K562 (cell line): Measurements from ENCODE around the gene NAA40. TPM values are rescaled to one million over a fixed set of nuclear protein-coding genes. Genes with fewer than 3 reads are reported as not detected.
A peak's percentile ranks its signal among the peaks of the same experiment; 100 is the strongest.

Experiments used
- ASH1L ChIP-seq: fragments of 450-650 bp; IDR thresholded peaks from 2 replicates; pipeline ENCODE4 v1.6.1; 2018; ENCODE audit warnings: borderline replicate concordance, mild to moderate bottlenecking, low read depth; ENCODE audit not compliant: partially characterized antibody
- CREB1 ChIP-seq, 2 experiments: sonication (generic) in 1 of 2; formaldehyde crosslinking in 1 of 2; IDR thresholded peaks; 2 replicates each; pipeline versions ENCODE4 v1.6.1 to v1.8.0; 2012 to 2022; ENCODE audit warnings: inconsistent platforms in 1 of 2, mild to moderate bottlenecking in 1 of 2, missing genetic modification reagents in 1 of 2, moderate library complexity in 1 of 2
- ELF4 ChIP-seq: fragments of 450-650 bp; formaldehyde crosslinking; IDR thresholded peaks from 2 replicates; pipeline ENCODE4 v1.4.0; 2022; ENCODE audit warnings: missing genetic modification characterization
- FOXP1 ChIP-seq: sonication (generic); formaldehyde crosslinking; IDR thresholded peaks from 2 replicates; pipeline ENCODE4 v1.8.0; 2022; ENCODE audit warnings: mild to moderate bottlenecking, missing genetic modification reagents
- HDAC6 ChIP-seq: IDR thresholded peaks from 2 replicates; pipeline ENCODE4 v1.6.1; 2012; ENCODE audit warnings: low read depth, mild to moderate bottlenecking, control low read depth, inconsistent platforms, low read length, moderate library complexity
- HNRNPLL ChIP-seq: fragments of 200-400 bp; formaldehyde crosslinking; IDR thresholded peaks from 2 replicates; pipeline ENCODE4 v1.6.1; 2017; ENCODE audit warnings: low read length, low read depth, mild to moderate bottlenecking; ENCODE audit not compliant: poor library complexity, severe bottlenecking
- KDM5B ChIP-seq: fragments of 200-600 bp; sonication (generic); IDR thresholded peaks from 2 replicates; pipeline ENCODE4 v1.6.1; 2012; ENCODE audit warnings: low read depth, mild to moderate bottlenecking, moderate library complexity, low read length, control low read depth, inconsistent platforms; ENCODE audit not compliant: insufficient replicate concordance
- NR4A1 ChIP-seq, 2 experiments: fragments of 250-450 bp in 1 of 2; fragments of 450-650 bp in 1 of 2; sonication (Bioruptor Pico) in 1 of 2; IDR thresholded peaks; 2 replicates each; pipeline versions ENCODE4 v1.4.0 to v1.6.1; 2016 to 2020; ENCODE audit warnings: mild to moderate bottlenecking in 2 of 2, missing compliant biosample characterization in 1 of 2, missing genetic modification characterization in 1 of 2, moderate library complexity in 1 of 2
- POLR2AphosphoS5 ChIP-seq: IDR thresholded peaks from 2 replicates; pipeline ENCODE4 v1.6.1; 2011; ENCODE audit warnings: mild to moderate bottlenecking, low read depth, low read length, moderate library complexity; ENCODE audit not compliant: control insufficient read depth, insufficient read depth
- SAFB2 ChIP-seq: fragments of 200-400 bp; formaldehyde crosslinking; IDR thresholded peaks from 2 replicates; pipeline ENCODE4 v1.6.1; 2018; ENCODE audit warnings: borderline replicate concordance, low read length, low read depth, moderate library complexity; ENCODE audit not compliant: severe bottlenecking
- TARDBP ChIP-seq: fragments of 450-650 bp; IDR thresholded peaks from 2 replicates; pipeline ENCODE4 v1.6.1; 2016
- polyA plus RNA-seq, 8 experiments: library from polyadenylated mRNA; depleted of rRNA in 4 of 8; stranded (reverse) in 5 of 8; unstranded in 3 of 8; fragments of >200 nt; fragmentation: Nextera tagmentation in 2 of 8; fragmentation: Illumina TruSeq in 1 of 8; extraction: Ambion mirVana in 2 of 8; extraction: Trizol in 1 of 8; gene quantifications; 2 replicates each; pipeline versions ENCODE4 v1.2.1 to v1.2.3, GENCODE V29; 2011 to 2014; ENCODE audit warnings: inconsistent platforms in 1 of 8, missing spikeins in 1 of 8
- total RNA-seq, 7 experiments: library from RNA; depleted of rRNA in 6 of 7; stranded (reverse); fragments of >200 nt in 6 of 7; fragmentation: Illumina TruSeq in 2 of 7; extraction: Trizol in 2 of 7; gene quantifications; 2 replicates each; pipeline versions ENCODE4 v1.2.1 to v1.2.3, GENCODE V29; 2011 to 2021; ENCODE audit warnings: low replicate concordance in 1 of 7
- TF ChIP-seq, protein P1 (sequence below), 2 experiments: fragments of 450-650 bp; IDR thresholded peaks; 2 replicates each; pipeline ENCODE4 v1.6.1; 2018; ENCODE audit warnings: mild to moderate bottlenecking in 2 of 2, low read depth in 1 of 2; ENCODE audit not compliant: partially characterized antibody in 2 of 2
- TF ChIP-seq, protein P2 (sequence below), 2 experiments: fragments of 450-650 bp in 1 of 2; IDR thresholded peaks; 2 replicates each; pipeline ENCODE4 v1.6.1; 2011 to 2017; ENCODE audit warnings: low read depth in 2 of 2, antibody characterized with exemption in 1 of 2, borderline replicate concordance in 1 of 2, low read length in 1 of 2, mild to moderate bottlenecking in 1 of 2, mixed read lengths in 1 of 2; ENCODE audit not compliant: control insufficient read depth in 1 of 2
- TF ChIP-seq, protein P3 (sequence below): sonication (generic); formaldehyde crosslinking; IDR thresholded peaks from 2 replicates; pipeline ENCODE4 v1.8.1; 2023; ENCODE audit warnings: mild to moderate bottlenecking, missing genetic modification reagents

NAA40 gene
- total and polyA plus RNA-seq, 9 of the 15 experiments (the other 6 are each of a cell fraction or from before 2014, with no cell fraction given), result 6.2 to 39.0 (median 23.1) TPM

DNA sequence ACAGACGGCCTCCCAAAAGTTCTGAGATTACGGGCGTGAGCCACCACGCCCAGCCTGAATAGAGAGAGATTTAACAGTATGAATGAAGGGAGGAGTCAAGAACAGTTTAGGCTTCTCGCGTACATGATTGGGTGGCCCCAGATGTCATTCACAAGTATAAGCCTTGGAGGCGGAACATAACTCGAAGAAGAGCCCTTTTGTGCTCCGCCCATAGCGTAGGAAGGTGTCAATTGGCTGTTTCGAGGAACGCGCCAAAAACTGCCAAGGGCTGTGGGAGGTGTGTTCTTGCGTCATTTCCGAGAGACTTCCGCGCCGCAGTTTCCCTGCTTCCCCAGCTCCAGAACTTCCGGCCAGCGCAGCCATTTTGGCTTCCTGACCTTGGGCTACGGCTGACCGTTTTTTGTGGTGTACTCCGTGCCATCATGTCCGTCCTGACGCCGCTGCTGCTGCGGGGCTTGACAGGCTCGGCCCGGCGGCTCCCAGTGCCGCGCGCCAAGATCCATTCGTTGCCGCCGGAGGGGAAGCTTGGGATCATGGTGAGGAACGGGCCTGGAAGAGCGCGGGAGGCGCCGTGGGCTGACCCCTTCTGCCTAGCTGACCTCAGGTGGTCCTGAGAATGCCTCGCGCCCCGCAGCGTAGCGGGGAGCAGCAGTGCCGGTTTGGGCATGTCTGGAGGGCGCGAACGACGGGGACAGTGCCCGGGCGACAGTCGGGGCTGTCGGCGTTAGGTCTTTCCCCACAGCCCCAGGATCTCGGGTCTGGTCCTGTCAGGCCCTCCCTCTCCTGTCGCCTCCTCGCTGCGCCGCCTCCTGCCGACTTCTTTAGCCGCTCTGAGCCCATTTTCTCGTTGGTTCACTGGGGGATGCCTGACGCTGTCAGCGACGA lies 35.7 kb downstream of the NAA40 start, which contains the start of gene COX8A (continued):
- TF ChIP-seq ELF4 (no peak), KDM5B (peak; percentile 79), POLR2AphosphoS5 (peak; percentile 90), ASH1L (peak; percentile 65), HNRNPLL (peak; percentile 91), SAFB2 (no peak), FOXP1 (CRISPR knock-in tag) (0 out of 2 replicates have a peak, but pooled peaks have one; percentile 61), CREB1 (IDR thresholded peaks at IDR 0.05) (peak; percentile 95), CREB1 (CRISPR knock-in tag; IDR thresholded peaks at IDR 0.05) (peak; percentile 94), NR4A1 (CRISPR knock-in tag; IDR thresholded peaks at IDR 0.05) (peak; percentile 78), NR4A1 (tag; IDR thresholded peaks at IDR 0.05) (0 out of 2 replicates have a peak, but pooled peaks have one; percentile 52), HDAC6 (no peak), TARDBP (no peak)
- TF ChIP-seq, protein P1, sequence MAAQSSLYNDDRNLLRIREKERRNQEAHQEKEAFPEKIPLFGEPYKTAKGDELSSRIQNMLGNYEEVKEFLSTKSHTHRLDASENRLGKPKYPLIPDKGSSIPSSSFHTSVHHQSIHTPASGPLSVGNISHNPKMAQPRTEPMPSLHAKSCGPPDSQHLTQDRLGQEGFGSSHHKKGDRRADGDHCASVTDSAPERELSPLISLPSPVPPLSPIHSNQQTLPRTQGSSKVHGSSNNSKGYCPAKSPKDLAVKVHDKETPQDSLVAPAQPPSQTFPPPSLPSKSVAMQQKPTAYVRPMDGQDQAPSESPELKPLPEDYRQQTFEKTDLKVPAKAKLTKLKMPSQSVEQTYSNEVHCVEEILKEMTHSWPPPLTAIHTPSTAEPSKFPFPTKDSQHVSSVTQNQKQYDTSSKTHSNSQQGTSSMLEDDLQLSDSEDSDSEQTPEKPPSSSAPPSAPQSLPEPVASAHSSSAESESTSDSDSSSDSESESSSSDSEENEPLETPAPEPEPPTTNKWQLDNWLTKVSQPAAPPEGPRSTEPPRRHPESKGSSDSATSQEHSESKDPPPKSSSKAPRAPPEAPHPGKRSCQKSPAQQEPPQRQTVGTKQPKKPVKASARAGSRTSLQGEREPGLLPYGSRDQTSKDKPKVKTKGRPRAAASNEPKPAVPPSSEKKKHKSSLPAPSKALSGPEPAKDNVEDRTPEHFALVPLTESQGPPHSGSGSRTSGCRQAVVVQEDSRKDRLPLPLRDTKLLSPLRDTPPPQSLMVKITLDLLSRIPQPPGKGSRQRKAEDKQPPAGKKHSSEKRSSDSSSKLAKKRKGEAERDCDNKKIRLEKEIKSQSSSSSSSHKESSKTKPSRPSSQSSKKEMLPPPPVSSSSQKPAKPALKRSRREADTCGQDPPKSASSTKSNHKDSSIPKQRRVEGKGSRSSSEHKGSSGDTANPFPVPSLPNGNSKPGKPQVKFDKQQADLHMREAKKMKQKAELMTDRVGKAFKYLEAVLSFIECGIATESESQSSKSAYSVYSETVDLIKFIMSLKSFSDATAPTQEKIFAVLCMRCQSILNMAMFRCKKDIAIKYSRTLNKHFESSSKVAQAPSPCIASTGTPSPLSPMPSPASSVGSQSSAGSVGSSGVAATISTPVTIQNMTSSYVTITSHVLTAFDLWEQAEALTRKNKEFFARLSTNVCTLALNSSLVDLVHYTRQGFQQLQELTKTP (IDR thresholded peaks at IDR 0.05; ENCODE audit: low read depth in 1 of 2, partially characterized antibody in 2 of 2), result peak in 1 of 2 experiments; percentile 65
- TF ChIP-seq, protein P2, sequence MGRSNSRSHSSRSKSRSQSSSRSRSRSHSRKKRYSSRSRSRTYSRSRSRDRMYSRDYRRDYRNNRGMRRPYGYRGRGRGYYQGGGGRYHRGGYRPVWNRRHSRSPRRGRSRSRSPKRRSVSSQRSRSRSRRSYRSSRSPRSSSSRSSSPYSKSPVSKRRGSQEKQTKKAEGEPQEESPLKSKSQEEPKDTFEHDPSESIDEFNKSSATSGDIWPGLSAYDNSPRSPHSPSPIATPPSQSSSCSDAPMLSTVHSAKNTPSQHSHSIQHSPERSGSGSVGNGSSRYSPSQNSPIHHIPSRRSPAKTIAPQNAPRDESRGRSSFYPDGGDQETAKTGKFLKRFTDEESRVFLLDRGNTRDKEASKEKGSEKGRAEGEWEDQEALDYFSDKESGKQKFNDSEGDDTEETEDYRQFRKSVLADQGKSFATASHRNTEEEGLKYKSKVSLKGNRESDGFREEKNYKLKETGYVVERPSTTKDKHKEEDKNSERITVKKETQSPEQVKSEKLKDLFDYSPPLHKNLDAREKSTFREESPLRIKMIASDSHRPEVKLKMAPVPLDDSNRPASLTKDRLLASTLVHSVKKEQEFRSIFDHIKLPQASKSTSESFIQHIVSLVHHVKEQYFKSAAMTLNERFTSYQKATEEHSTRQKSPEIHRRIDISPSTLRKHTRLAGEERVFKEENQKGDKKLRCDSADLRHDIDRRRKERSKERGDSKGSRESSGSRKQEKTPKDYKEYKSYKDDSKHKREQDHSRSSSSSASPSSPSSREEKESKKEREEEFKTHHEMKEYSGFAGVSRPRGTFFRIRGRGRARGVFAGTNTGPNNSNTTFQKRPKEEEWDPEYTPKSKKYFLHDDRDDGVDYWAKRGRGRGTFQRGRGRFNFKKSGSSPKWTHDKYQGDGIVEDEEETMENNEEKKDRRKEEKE (IDR thresholded peaks at IDR 0.05; ENCODE audit: borderline replicate concordance in 1 of 2, control insufficient read depth in 1 of 2, low read depth in 2 of 2, low read length in 1 of 2), result peak in 1 of 2 experiments; percentile 34; a peak in 1 of 4 replicates
- TF ChIP-seq, protein P3, sequence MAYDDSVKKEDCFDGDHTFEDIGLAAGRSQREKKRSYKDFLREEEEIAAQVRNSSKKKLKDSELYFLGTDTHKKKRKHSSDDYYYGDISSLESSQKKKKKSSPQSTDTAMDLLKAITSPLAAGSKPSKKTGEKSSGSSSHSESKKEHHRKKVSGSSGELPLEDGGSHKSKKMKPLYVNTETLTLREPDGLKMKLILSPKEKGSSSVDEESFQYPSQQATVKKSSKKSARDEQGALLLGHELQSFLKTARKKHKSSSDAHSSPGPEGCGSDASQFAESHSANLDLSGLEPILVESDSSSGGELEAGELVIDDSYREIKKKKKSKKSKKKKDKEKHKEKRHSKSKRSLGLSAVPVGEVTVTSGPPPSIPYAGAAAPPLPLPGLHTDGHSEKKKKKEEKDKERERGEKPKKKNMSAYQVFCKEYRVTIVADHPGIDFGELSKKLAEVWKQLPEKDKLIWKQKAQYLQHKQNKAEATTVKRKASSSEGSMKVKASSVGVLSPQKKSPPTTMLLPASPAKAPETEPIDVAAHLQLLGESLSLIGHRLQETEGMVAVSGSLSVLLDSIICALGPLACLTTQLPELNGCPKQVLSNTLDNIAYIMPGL (CRISPR knock-in tag), result peak; percentile 76
